Measurements from ENCODE around the gene TPH2.
A peak's percentile ranks its signal among the peaks of the same experiment; 100 is the strongest.

The TPH2 gene

GRCh38 chr12:71938728-71939385 is at the start of gene TPH2:
Gene TPH2, plus strand, starts transcription at chr12:71938845. Its CDS starts 142 bp downstream, at chr12:71938987.
- DNase-seq: peak; percentile 71

GRCh38 chr12:71890475-71890874 is 48.2 kb upstream of the TPH2 start:
- no peak for DNase-seq

GRCh38 chr12:71892059-71892458 is 46.6 kb upstream of the TPH2 start:
- no peak for DNase-seq

- DNase-seq: peak; percentile 22
These were observed 42.3 kb upstream of the TPH2 start for GRCh38 chr12:71896205-71896882.

GRCh38 chr12:71900091-71900490 is 38.6 kb upstream of the TPH2 start:
- peak; percentile 22 for DNase-seq

GRCh38 chr12:71904629-71905028 is 34.0 kb upstream of the TPH2 start:
- DNase-seq: no peak

- DNase-seq: peak; percentile 13
These were observed 3.1 kb upstream of the TPH2 start for GRCh38 chr12:71935594-71935993.

GRCh38 chr12:71940068-71940467 is 1.4 kb downstream of the TPH2 start:
- DNase-seq: no peak

- DNase-seq: no peak
These were observed 2.5 kb downstream of the TPH2 start for GRCh38 chr12:71941174-71941573.

GRCh38 chr12:71942259-71942658 is 3.6 kb downstream of the TPH2 start:
- no peak for DNase-seq

GRCh38 chr12:71942703-71943102 is 4.1 kb downstream of the TPH2 start:
- no peak for DNase-seq

- peak; percentile 26 for DNase-seq
These were observed 6.5 kb downstream of the TPH2 start for GRCh38 chr12:71945121-71945520.

GRCh38 chr12:71945883-71946282 is 7.2 kb downstream of the TPH2 start:
- DNase-seq: no peak

- DNase-seq: no peak
These were observed 9.0 kb downstream of the TPH2 start for GRCh38 chr12:71947645-71948105.

- DNase-seq: no peak
These were observed 9.7 kb downstream of the TPH2 start for GRCh38 chr12:71948390-71948789.

GRCh38 chr12:71949646-71950045 is 11.0 kb downstream of the TPH2 start:
- no peak for DNase-seq

GRCh38 chr12:71950404-71950803 is 11.8 kb downstream of the TPH2 start:
- DNase-seq: no peak

GRCh38 chr12:71950819-71951218 is 12.2 kb downstream of the TPH2 start:
- no peak for DNase-seq

- DNase-seq: no peak
These were observed 15.6 kb downstream of the TPH2 start for GRCh38 chr12:71954083-71954778.

GRCh38 chr12:71954861-71955260 is 16.2 kb downstream of the TPH2 start:
- DNase-seq: no peak

- peak; percentile 23 for DNase-seq
These were observed 17.3 kb downstream of the TPH2 start for GRCh38 chr12:71955970-71956369.

GRCh38 chr12:71958056-71958455 is 19.4 kb downstream of the TPH2 start:
- peak; percentile 26 for DNase-seq

- no peak for DNase-seq
These were observed 19.8 kb downstream of the TPH2 start for GRCh38 chr12:71958457-71958856.

GRCh38 chr12:71958993-71959578 is 20.4 kb downstream of the TPH2 start:
- peak; percentile 69 for DNase-seq

Data from fibroblast of upper back skin (primary cell).